ENCODE measurements around the gene ZFYVE26.

ZFYVE26 gene

DNA sequence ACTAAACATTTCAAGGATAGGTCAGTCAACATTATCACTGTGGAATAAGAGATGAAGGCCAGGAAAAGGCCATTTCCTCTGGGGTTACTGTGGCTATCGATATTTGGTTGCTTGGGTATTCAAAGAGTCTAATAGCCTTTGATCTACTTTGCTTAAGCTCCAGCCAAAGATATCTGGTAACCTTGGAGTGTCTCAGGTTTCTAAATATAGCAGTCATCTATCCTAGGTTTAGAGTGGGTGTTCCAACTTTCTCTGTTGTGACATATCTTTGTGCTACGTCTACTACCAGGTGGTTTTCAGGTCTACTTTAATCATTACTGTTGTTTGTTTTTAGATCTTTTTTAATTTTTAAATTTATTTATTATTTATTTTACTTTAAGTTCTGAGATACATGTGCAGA is 72.3 kb downstream of the ZFYVE26 start (continued):
- TF ChIP-seq, protein P1, sequence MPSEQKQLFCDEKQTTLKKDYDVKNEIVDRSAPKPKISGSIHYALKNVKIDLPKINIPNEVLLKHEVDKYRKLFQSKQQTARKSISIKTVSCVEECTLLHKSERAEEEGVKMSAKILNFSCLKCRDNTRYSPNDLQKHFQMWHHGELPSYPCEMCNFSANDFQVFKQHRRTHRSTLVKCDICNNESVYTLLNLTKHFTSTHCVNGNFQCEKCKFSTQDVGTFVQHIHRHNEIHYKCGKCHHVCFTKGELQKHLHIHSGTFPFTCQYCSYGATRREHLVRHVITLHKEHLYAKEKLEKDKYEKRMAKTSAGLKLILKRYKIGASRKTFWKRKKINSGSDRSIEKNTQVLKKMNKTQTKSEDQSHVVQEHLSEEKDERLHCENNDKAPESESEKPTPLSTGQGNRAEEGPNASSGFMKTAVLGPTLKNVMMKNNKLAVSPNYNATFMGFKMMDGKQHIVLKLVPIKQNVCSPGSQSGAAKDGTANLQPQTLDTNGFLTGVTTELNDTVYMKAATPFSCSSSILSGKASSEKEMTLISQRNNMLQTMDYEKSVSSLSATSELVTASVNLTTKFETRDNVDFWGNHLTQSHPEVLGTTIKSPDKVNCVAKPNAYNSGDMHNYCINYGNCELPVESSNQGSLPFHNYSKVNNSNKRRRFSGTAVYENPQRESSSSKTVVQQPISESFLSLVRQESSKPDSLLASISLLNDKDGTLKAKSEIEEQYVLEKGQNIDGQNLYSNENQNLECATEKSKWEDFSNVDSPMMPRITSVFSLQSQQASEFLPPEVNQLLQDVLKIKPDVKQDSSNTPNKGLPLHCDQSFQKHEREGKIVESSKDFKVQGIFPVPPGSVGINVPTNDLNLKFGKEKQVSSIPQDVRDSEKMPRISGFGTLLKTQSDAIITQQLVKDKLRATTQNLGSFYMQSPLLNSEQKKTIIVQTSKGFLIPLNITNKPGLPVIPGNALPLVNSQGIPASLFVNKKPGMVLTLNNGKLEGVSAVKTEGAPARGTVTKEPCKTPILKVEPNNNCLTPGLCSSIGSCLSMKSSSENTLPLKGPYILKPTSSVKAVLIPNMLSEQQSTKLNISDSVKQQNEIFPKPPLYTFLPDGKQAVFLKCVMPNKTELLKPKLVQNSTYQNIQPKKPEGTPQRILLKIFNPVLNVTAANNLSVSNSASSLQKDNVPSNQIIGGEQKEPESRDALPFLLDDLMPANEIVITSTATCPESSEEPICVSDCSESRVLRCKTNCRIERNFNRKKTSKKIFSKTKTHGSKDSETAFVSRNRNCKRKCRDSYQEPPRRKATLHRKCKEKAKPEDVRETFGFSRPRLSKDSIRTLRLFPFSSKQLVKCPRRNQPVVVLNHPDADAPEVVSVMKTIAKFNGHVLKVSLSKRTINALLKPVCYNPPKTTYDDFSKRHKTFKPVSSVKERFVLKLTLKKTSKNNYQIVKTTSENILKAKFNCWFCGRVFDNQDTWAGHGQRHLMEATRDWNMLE (tag by site-specific recombination; conservative IDR thresholded peaks at IDR 0.05; ENCODE audit: low read depth): no peak
- TF ChIP-seq ZNF747 (tag by site-specific recombination; IDR thresholded peaks at IDR 0.05) (no peak), HOXD13 (CRISPR knock-in tag; IDR thresholded peaks at IDR 0.05; ENCODE audit: borderline replicate concordance) (no peak), ZNF292 (tag by site-specific recombination; IDR thresholded peaks at IDR 0.05; ENCODE audit: borderline replicate concordance, low read depth) (no peak), ZNF138 (tag by site-specific recombination; IDR thresholded peaks at IDR 0.05; ENCODE audit: borderline replicate concordance) (no peak), ZBTB48 (tag by site-specific recombination; IDR thresholded peaks at IDR 0.05) (no peak), ZNF114 (tag by site-specific recombination; IDR thresholded peaks at IDR 0.05) (no peak)
- TF ChIP-seq, protein P2, sequence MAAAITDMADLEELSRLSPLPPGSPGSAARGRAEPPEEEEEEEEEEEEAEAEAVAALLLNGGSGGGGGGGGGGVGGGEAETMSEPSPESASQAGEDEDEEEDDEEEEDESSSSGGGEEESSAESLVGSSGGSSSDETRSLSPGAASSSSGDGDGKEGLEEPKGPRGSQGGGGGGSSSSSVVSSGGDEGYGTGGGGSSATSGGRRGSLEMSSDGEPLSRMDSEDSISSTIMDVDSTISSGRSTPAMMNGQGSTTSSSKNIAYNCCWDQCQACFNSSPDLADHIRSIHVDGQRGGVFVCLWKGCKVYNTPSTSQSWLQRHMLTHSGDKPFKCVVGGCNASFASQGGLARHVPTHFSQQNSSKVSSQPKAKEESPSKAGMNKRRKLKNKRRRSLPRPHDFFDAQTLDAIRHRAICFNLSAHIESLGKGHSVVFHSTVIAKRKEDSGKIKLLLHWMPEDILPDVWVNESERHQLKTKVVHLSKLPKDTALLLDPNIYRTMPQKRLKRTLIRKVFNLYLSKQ (tag by site-specific recombination; IDR thresholded peaks at IDR 0.05; ENCODE audit: borderline replicate concordance): no peak
- TF ChIP-seq, protein P3, sequence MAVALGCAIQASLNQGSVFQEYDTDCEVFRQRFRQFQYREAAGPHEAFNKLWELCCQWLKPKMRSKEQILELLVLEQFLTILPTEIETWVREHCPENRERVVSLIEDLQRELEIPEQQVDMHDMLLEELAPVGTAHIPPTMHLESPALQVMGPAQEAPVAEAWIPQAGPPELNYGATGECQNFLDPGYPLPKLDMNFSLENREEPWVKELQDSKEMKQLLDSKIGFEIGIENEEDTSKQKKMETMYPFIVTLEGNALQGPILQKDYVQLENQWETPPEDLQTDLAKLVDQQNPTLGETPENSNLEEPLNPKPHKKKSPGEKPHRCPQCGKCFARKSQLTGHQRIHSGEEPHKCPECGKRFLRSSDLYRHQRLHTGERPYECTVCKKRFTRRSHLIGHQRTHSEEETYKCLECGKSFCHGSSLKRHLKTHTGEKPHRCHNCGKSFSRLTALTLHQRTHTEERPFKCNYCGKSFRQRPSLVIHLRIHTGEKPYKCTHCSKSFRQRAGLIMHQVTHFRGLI (tag by site-specific recombination; IDR thresholded peaks at IDR 0.05): no peak
- TF ChIP-seq, protein P4, sequence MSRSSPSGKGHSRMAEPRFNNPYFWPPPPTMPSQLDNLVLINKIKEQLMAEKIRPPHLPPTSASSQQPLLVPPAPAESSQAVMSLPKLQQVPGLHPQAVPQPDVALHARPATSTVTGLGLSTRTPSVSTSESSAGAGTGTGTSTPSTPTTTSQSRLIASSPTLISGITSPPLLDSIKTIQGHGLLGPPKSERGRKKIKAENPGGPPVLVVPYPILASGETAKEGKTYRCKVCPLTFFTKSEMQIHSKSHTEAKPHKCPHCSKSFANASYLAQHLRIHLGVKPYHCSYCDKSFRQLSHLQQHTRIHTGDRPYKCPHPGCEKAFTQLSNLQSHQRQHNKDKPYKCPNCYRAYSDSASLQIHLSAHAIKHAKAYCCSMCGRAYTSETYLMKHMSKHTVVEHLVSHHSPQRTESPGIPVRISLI (tag by site-specific recombination; IDR thresholded peaks at IDR 0.05): no peak
- TF ChIP-seq, protein P5, sequence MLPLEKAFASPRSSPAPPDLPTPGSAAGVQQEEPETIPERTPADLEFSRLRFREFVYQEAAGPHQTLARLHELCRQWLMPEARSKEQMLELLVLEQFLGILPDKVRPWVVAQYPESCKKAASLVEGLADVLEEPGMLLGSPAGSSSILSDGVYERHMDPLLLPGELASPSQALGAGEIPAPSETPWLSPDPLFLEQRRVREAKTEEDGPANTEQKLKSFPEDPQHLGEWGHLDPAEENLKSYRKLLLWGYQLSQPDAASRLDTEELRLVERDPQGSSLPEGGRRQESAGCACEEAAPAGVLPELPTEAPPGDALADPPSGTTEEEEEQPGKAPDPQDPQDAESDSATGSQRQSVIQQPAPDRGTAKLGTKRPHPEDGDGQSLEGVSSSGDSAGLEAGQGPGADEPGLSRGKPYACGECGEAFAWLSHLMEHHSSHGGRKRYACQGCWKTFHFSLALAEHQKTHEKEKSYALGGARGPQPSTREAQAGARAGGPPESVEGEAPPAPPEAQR (tag by site-specific recombination; IDR thresholded peaks at IDR 0.05): no peak
- TF ChIP-seq, protein P6, sequence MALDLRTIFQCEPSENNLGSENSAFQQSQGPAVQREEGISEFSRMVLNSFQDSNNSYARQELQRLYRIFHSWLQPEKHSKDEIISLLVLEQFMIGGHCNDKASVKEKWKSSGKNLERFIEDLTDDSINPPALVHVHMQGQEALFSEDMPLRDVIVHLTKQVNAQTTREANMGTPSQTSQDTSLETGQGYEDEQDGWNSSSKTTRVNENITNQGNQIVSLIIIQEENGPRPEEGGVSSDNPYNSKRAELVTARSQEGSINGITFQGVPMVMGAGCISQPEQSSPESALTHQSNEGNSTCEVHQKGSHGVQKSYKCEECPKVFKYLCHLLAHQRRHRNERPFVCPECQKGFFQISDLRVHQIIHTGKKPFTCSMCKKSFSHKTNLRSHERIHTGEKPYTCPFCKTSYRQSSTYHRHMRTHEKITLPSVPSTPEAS (tag by site-specific recombination; IDR thresholded peaks at IDR 0.05): no peak
- TF ChIP-seq, protein P7, sequence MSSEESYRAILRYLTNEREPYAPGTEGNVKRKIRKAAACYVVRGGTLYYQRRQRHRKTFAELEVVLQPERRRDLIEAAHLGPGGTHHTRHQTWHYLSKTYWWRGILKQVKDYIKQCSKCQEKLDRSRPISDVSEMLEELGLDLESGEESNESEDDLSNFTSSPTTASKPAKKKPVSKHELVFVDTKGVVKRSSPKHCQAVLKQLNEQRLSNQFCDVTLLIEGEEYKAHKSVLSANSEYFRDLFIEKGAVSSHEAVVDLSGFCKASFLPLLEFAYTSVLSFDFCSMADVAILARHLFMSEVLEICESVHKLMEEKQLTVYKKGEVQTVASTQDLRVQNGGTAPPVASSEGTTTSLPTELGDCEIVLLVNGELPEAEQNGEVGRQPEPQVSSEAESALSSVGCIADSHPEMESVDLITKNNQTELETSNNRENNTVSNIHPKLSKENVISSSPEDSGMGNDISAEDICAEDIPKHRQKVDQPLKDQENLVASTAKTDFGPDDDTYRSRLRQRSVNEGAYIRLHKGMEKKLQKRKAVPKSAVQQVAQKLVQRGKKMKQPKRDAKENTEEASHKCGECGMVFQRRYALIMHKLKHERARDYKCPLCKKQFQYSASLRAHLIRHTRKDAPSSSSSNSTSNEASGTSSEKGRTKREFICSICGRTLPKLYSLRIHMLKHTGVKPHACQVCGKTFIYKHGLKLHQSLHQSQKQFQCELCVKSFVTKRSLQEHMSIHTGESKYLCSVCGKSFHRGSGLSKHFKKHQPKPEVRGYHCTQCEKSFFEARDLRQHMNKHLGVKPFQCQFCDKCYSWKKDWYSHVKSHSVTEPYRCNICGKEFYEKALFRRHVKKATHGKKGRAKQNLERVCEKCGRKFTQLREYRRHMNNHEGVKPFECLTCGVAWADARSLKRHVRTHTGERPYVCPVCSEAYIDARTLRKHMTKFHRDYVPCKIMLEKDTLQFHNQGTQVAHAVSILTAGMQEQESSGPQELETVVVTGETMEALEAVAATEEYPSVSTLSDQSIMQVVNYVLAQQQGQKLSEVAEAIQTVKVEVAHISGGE (tag by site-specific recombination; conservative IDR thresholded peaks at IDR 0.05; ENCODE audit: low read depth): no peak
